H1 (cell line): ENCODE measurements around the gene ZNF362. TPM values are rescaled to one million over a fixed set of nuclear protein-coding genes. Genes with fewer than 3 reads are reported as not detected.

Experiments
- CTCF ChIA-PET: fragments of 300-600 bp; sonication (Branson Sonifier 250); formaldehyde crosslinking; loops from one replicate; lab custom pipeline; 2021; ENCODE audit not compliant: partially characterized antibody; lab: Charles Lee
- POLR2A ChIA-PET: fragments of 300-600 bp; sonication (Branson Sonifier 250); formaldehyde crosslinking; loops from one replicate; lab custom pipeline; 2021; ENCODE audit warnings: inconsistent platforms; ENCODE audit not compliant: partially characterized antibody; lab: Charles Lee
- DNase-seq, 2 experiments: peaks; one replicate each; pipeline versions ENCODE4 v3.0.0 to v3.0.0-alpha.2; 2010 to 2022; ENCODE audit warnings: low spot score in 2 of 2, low read depth in 1 of 2, mixed read lengths in 1 of 2
- FAIRE-seq: peaks from 2 replicates; lab custom pipeline; 2011; peaks lifted over from hg19 to GRCh38; lab: Jason Lieb, UNC
- H2AFZ ChIP-seq: 2 replicates; pipeline ENCODE4 v1.8.1; 2012; ENCODE audit warnings: low read length, inconsistent platforms
- H2AK5ac ChIP-seq: 2 replicates; pipeline ENCODE4 v1.6.1; 2013; ENCODE audit warnings: low read depth, low read length
- H2BK120ac ChIP-seq: replicated peaks from 2 replicates; pipeline ENCODE3; 2013; ENCODE audit warnings: low read depth, low read length, inconsistent platforms
- H2BK12ac ChIP-seq: 2 replicates; pipeline ENCODE4 v1.6.1; 2013; ENCODE audit warnings: low read depth, low read length
- H2BK15ac ChIP-seq: 2 replicates; pipeline ENCODE4 v1.6.1; 2013; ENCODE audit warnings: low read length
- H2BK20ac ChIP-seq: 2 replicates; pipeline ENCODE4 v1.6.1; 2013; ENCODE audit warnings: low read length
- H2BK5ac ChIP-seq: 2 replicates; pipeline ENCODE4 v1.6.1; 2013; ENCODE audit warnings: low read depth, low read length
- H3K14ac ChIP-seq: 2 replicates; pipeline ENCODE4 v1.6.1; 2013; ENCODE audit warnings: inconsistent platforms; ENCODE audit not compliant: insufficient read length
- H3K18ac ChIP-seq: 2 replicates; pipeline ENCODE4 v1.6.1; 2013; ENCODE audit warnings: low read length; ENCODE audit errors: extremely low read depth
- H3K23ac ChIP-seq: 2 replicates; pipeline ENCODE4 v1.6.1; 2013; ENCODE audit warnings: inconsistent platforms; ENCODE audit not compliant: insufficient read length
- H3K23me2 ChIP-seq: 2 replicates; pipeline ENCODE4 v1.6.1; 2013; ENCODE audit warnings: low read depth, low read length
- H3K27ac ChIP-seq: 2 replicates; pipeline ENCODE4 v1.6.1; 2011; ENCODE audit warnings: low read depth, low read length, inconsistent platforms
- H3K27me3 ChIP-seq, 4 experiments: replicated peaks in 1 of 4; 1 replicate in 1 of 4; 2 replicates in 3 of 4; pipeline versions ENCODE4 v1.6.1 to v1.8.1; 2011 to 2013; ENCODE audit warnings: low read length in 3 of 4, mild to moderate bottlenecking in 3 of 4, inconsistent platforms in 2 of 4, mixed read lengths in 2 of 4, moderate library complexity in 1 of 4; ENCODE audit not compliant: control insufficient read depth in 3 of 4, insufficient read depth in 3 of 4; ENCODE audit errors: extremely low read depth in 1 of 4
- H3K36me3 ChIP-seq, 4 experiments: 2 replicates each; pipeline versions ENCODE4 v1.6.1 to v1.8.1; 2011 to 2013; ENCODE audit warnings: mild to moderate bottlenecking in 4 of 4, low read length in 3 of 4, moderate library complexity in 2 of 4, control low read depth in 1 of 4, inconsistent platforms in 1 of 4; ENCODE audit not compliant: insufficient read depth in 4 of 4, control insufficient read depth in 2 of 4
- H3K4ac ChIP-seq: replicated peaks from 2 replicates; pipeline ENCODE3; 2013; ENCODE audit warnings: low read length, low read depth, mixed read lengths, inconsistent platforms; ENCODE audit not compliant: insufficient read length
- H3K4me1 ChIP-seq, 4 experiments: replicated peaks in 1 of 4; 1 replicate in 1 of 4; 2 replicates in 3 of 4; pipeline versions ENCODE4 v1.6.1 to v1.8.1; 2011 to 2013; ENCODE audit warnings: low read length in 3 of 4, inconsistent platforms in 2 of 4, mixed read lengths in 1 of 4; ENCODE audit not compliant: insufficient read depth in 4 of 4, control insufficient read depth in 3 of 4
- H3K4me2 ChIP-seq, 2 experiments: 2 replicates each; pipeline versions ENCODE4 v1.6.1 to v1.8.1; 2011 to 2013; ENCODE audit warnings: low read depth in 2 of 2, low read length in 2 of 2, control low read depth in 1 of 2, inconsistent platforms in 1 of 2, mild to moderate bottlenecking in 1 of 2; ENCODE audit not compliant: insufficient read depth in 1 of 2
- H3K4me3 ChIP-seq, 4 experiments: fragments of 200-600, 300-600 bp in 1 of 4; sonication (generic), shearing (Covaris generic), sonication (Bioruptor Twin) in 1 of 4; 2 replicates each; pipeline versions ENCODE4 v1.5.1 to v1.8.1; 2011 to 2016; ENCODE audit warnings: low read length in 4 of 4, low read depth in 3 of 4, control low read depth in 2 of 4, inconsistent platforms in 2 of 4, mild to moderate bottlenecking in 2 of 4, mixed read lengths in 1 of 4, moderate library complexity in 1 of 4; ENCODE audit not compliant: insufficient read depth in 2 of 4; ENCODE audit errors: extremely low read depth in 1 of 4
- H3K56ac ChIP-seq: replicated peaks from 2 replicates; pipeline ENCODE3; 2013; ENCODE audit warnings: low read depth, mild to moderate bottlenecking, mixed read lengths, low read length, inconsistent platforms; ENCODE audit not compliant: insufficient read length
- H3K79me1 ChIP-seq: 2 replicates; pipeline ENCODE4 v1.6.1; 2013; ENCODE audit warnings: low read depth, low read length, control low read depth
- H3K79me2 ChIP-seq, 2 experiments: 2 replicates each; pipeline versions ENCODE4 v1.6.1 to v1.8.1; 2012 to 2013; ENCODE audit warnings: low read length in 2 of 2, mild to moderate bottlenecking in 2 of 2, inconsistent platforms in 1 of 2; ENCODE audit not compliant: insufficient read depth in 2 of 2, control insufficient read depth in 1 of 2
- H3K9ac ChIP-seq, 4 experiments: replicated peaks in 1 of 4; 1 replicate in 1 of 4; 2 replicates in 3 of 4; pipeline versions ENCODE4 v1.6.1 to v1.8.1; 2011 to 2013; ENCODE audit warnings: low read depth in 3 of 4, low read length in 3 of 4, control low read depth in 2 of 4, mild to moderate bottlenecking in 2 of 4, moderate library complexity in 2 of 4, inconsistent platforms in 1 of 4; ENCODE audit errors: extremely low read depth in 1 of 4
- H3K9me3 ChIP-seq, 2 experiments: 2 replicates each; pipeline versions ENCODE4 v1.6.1 to v1.8.1; 2012 to 2013; ENCODE audit warnings: mild to moderate bottlenecking in 2 of 2, moderate library complexity in 2 of 2, control low read depth in 1 of 2, inconsistent platforms in 1 of 2, low read depth in 1 of 2, low read length in 1 of 2, mixed read lengths in 1 of 2; ENCODE audit not compliant: insufficient read depth in 2 of 2
- H4K20me1 ChIP-seq, 2 experiments: replicated peaks in 1 of 2; 2 replicates each; pipeline versions ENCODE3 to v1.8.1; 2011 to 2013; ENCODE audit warnings: inconsistent platforms in 2 of 2, low read length in 2 of 2, mild to moderate bottlenecking in 1 of 2; ENCODE audit not compliant: insufficient read depth in 2 of 2, control insufficient read depth in 1 of 2
- H4K5ac ChIP-seq: 2 replicates; pipeline ENCODE4 v1.6.1; 2013; ENCODE audit warnings: low read length, low read depth, mixed read lengths, inconsistent platforms; ENCODE audit not compliant: insufficient read length
- H4K8ac ChIP-seq: 2 replicates; pipeline ENCODE4 v1.8.0; 2013; ENCODE audit warnings: mild to moderate bottlenecking, moderate library complexity, low read length, inconsistent platforms; ENCODE audit not compliant: insufficient read depth; ENCODE audit errors: extremely low read depth
- H4K91ac ChIP-seq: replicated peaks from 2 replicates; pipeline ENCODE3; 2013; ENCODE audit warnings: low read length, mixed read lengths, inconsistent platforms; ENCODE audit not compliant: insufficient read length
- CBX8 ChIP-seq: fragments of 300-800, 300-1000 bp; sonication (generic); IDR thresholded peaks from 2 replicates; pipeline ENCODE4 v1.7.1; 2016; ENCODE audit warnings: low read depth, low read length, borderline replicate concordance
- RAD21 ChIP-seq, 2 experiments: IDR thresholded peaks in 1 of 2; conservative IDR thresholded peaks in 1 of 2; 2 replicates each; pipeline ENCODE4 v1.6.1; 2011; ENCODE audit warnings: low read depth in 2 of 2, low read length in 2 of 2, improper control_type of control experiment in 1 of 2, inconsistent platforms in 1 of 2, mild to moderate bottlenecking in 1 of 2, moderate library complexity in 1 of 2
- WGBS, 2 experiments: shearing (Covaris generic) in 1 of 2; methylation state at CpG; one replicate each; pipeline versions ENCODE4 v1.1.6 to v1.1.7; 2013 to 2015; ENCODE audit warnings: low lambda C conversion rate in 2 of 2, mixed read lengths in 2 of 2, inconsistent platforms in 1 of 2, low coverage in 1 of 2, missing lambda C conversion rate in 1 of 2; ENCODE audit not compliant: insufficient replicate concordance in 2 of 2, insufficient coverage in 1 of 2, insufficient read length in 1 of 2; ENCODE audit errors: extremely low coverage in 1 of 2, missing lambda C conversion rate in 1 of 2; 5-methylcytosine and 5-hydroxymethylcytosine counted together
- polyA plus RNA-seq, 7 experiments: library from polyadenylated mRNA; depleted of rRNA in 3 of 7; stranded (reverse) in 5 of 7; unstranded in 2 of 7; fragments of >200 nt in 5 of 7; fragments of 200-250 nt in 2 of 7; gene quantifications; 1 replicate in 5 of 7; 2 replicates in 1 of 7; 4 replicates in 1 of 7; pipeline versions ENCODE4 v1.2.1 to v1.2.3, GENCODE V29; 2011 to 2013; ENCODE audit warnings: missing spikeins in 2 of 7, mixed read lengths in 2 of 7
- total RNA-seq: library from RNA; stranded (reverse); fragmentation: NEBNext Ultra II Directional; extraction: Animal tissue kit (Norgen Biotek cat#: 25700); gene quantifications from 2 replicates; pipeline ENCODE4 v1.2.1, GENCODE V29; 2021

Gene ZNF362
- total and polyA plus RNA-seq, 2 of the 8 experiments (the other 6 are each of a cell fraction or from before 2014, with no cell fraction given) = 24.2 to 27.8 TPM

- Histone ChIP-seq H4K5ac (no peak overlapping the region), H3K27ac (no peak overlapping the region), H3K79me1 (no peaks in the 10 kb centered on the region), H3K4me3 (no peak overlapping the region), H3K56ac (no peak overlapping the region), H3K79me2 (no peaks in the 10 kb centered on the region), H2AFZ (no peak overlapping the region), H2BK20ac (no peak overlapping the region), H3K23me2 (no peaks in the 10 kb centered on the region), H3K14ac (no peak overlapping the region), H2BK15ac (no peak overlapping the region), H4K20me1 (no peaks in the 10 kb centered on the region), H2BK5ac (no peak overlapping the region), H3K18ac (no peak overlapping the region), H3K4me2 (no peak overlapping the region), H4K91ac (no peak overlapping the region), H2BK120ac (no peak overlapping the region), H3K23ac (no peak overlapping the region), H3K9ac (no peak overlapping the region), H3K27me3 (no peaks in the 10 kb centered on the region), H2AK5ac (no peak overlapping the region), H4K8ac (no peak overlapping the region), H3K9me3 (no peaks in the 10 kb centered on the region), H3K4me1 (no peaks in the 10 kb centered on the region), H3K4ac (no peak overlapping the region), H3K36me3 (peaks cover 0 to 15% (median 2%) of the 10 kb centered on the region in 4 experiments; a peak in 4 of 8 replicates), H2BK12ac (no peak overlapping the region)
- POLR2A ChIA-PET = no interaction called here
- DNase-seq (no peak), FAIRE-seq (no peak)
- peak; percentile 5 to 33; a peak in 1 of 4 replicates for TF ChIP-seq RAD21 (IDR thresholded peaks at IDR 0.05 in 1 of 2, conservative IDR thresholded peaks at IDR 0.05 in 1 of 2; ENCODE audit: low read depth in 2 of 2, low read length in 2 of 2)
- TF ChIP-seq CBX8 = no peak
- 87% methylated on average over 22 of the region's 22 CpGs; no CpG with 5 or more reads in 1 of the 2 experiments for whole genome bisulfite sequencing, 2 experiments
- CTCF ChIA-PET = interaction anchor here (0.8 to 2.6 kb wide), 12 partner anchors 10 to 134 kb away, joined by 3 to 12 read pairs (median 4); no protein-coding TSS in a partner anchor
Measured at GRCh38 chr1:33324677-33325575, 68.6 kb downstream of the ZNF362 start.
